Fibroblast of peridontal ligament (primary cell): ENCODE data around the gene ZFAND3.

Source experiments
- DNase-seq: peaks from one replicate; pipeline ENCODE4 v3.0.0-alpha.2; 2010; ENCODE audit errors: extremely low read depth

Gene ZFAND3

DNA sequence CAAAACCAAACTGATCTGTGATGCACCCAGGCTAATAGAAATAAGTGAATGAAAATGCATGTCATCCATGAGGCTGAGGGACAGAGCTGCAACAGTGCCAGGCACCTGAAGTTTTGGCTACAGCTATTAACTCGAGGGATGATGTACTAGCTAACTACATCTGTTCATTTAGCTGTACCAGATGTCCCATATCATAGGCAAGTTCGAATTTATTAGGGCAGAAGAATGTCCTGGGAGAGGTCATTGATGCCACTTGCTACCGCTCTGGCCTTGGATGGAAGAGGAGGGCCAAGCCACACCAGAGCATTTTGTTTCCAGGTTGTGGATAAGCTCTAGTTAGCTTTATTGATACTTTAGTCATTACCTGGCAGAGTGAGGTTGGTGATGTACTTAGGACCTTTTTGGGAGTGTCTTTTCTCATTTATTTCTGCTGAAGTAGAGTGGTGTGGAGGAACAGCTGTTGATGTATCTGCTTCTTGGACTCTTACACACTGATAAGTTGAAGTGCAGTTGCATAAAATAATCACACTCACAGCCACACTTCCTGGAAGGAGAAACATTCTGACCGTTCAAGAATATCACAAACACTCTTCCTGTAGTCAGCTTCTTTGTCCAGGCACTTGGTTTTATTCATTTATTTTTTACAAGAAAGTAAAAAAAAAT, 8.2 kb downstream of the ZFAND3 start:
- no peak for DNase-seq

DNA sequence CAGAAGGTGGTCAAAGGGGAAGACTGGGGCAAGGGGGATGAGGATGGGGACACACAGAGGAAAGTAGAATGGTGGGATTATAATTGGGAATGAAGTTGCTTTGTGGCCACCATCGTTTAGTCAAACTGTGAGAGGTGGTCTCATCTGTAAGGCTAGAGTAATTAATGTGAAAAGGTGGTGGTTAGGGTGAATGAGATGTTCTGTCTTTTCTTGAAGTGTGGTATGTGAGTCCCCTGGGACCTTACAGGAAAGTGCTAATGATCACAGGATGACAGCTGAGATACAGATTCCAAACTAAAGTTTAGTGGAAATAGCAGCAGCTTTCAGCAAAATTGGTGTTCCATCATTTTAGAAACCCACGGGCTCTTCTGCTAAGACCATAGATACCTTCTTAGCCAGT, 10.7 kb downstream of the ZFAND3 start:
- no peak for DNase-seq

DNA sequence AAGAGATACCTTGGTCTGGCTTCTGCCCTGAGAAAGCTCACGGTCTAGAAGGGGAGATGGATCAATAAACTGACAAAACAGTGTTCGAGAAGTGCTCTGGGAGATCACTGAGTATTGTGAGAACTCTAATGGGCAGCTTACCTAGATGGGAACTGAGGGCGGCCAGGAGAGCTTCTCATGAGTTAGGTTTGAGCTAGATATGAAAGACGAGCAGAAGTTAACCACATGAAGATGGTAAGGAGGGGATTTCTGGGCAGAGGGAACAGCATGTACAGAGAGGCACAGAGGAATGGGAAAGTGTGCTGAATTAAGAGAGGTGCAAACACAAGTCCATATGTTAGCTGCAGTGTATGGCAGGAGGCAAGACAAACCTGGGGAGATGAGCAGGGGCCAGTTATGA, 11.9 kb downstream of the ZFAND3 start:
- no peak for DNase-seq

DNA sequence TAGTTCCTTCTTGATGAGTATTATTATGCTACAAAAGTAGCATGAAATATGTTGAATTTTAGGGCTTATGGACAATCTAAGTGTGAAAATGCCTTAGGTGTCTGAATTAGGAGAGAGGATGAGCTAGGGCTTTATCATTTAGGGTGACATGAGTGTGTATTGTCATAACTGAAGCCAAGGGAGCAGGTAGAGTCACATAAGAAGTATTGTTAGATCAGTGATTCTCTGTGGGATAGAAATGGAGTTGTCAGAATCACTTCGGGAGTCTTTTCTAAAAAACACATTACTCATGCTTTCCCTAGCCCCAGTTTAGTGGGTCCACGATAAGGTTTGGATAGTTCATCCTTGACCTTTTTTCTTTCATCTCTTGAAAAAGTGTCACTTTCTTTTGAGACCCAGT, 16.4 kb downstream of the ZFAND3 start:
- no peak for DNase-seq

DNA sequence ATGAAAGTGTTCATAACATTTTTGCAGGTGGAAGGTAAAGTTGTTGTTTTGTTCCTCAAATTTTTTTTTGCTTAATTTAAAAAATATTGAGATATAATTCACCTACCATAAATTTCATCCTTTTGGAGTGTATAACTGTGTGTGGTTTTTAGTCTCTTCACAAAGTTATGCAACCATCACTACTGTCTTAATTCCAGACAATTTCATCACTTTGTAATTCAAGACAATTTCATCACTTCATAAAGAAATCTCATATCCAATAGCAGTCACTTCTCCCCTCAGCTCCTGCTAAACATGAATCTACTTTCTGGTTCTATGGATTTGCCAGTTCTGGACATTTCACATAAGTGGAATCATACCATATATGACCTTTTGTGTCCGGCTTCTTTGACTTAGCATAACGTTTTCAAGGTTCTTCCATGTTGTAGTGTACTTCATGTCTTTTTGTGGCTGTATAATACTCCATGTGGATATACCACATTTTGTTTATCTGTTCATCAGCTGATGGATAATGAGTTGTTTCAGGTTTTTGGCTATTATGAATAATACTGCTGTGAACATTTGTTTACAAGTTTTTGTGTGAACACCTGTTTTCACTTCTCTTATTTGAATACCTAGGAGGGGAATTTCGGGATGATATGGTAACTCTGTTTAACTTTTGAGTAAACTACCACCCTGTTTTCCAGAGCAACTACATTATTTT, 18.8 kb downstream of the ZFAND3 start:
- DNase-seq, result peak; percentile 74

DNA sequence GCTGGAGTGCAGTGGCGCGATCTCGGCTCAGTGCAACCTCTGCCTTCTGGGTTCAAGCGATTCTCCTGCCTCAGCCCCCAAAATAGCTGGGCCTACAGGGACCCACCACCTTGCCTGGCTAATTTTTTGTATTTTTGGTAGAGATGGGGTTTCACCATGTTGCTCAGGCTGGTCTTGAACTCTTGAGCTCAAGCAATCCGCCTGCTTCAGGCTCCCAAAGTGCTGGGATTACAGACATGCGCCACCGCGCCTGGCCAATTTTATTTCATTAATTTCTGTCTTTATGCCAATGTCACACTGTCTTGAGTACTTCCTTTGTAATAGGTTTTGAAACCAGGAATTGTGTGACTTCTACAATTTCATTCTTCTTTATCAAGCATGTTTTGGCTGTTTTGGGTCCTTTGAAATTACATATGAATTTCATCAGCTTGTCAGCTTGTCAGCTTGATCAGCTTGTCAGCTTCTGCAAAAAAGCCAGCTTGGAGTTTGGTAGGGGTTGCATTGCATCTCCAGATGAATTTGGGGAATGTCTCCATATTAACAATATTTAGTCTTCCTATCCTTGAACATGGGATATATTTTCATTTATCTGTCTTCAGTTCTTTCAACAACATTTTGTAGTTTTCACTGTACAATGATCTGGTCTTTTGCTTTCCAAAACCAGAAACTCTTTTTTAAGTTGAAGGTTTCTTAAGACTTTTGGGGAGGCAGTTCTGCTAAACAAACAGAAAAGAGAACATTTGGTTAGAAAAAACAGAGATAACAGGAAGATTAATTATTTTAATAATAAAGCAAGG, 20.8 kb downstream of the ZFAND3 start:
- no peak for DNase-seq

DNA sequence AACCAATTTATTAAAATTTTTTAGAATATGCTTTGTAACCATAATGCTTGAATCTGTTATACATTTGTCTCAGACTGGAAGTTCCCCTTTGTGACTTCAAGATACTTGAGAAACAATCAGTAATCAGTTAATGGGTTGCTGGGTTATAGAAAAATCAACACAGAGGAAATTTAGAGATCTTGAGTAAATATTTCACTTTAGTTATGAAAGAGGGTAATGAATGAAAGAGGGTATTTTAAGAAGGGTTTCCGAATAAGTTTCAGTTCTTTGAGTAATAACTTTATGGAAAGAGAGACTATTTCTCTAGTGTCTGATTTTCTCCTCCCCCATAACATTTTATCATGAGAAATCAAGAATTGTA, 21.4 kb downstream of the ZFAND3 start:
- DNase-seq, result no peak

DNA sequence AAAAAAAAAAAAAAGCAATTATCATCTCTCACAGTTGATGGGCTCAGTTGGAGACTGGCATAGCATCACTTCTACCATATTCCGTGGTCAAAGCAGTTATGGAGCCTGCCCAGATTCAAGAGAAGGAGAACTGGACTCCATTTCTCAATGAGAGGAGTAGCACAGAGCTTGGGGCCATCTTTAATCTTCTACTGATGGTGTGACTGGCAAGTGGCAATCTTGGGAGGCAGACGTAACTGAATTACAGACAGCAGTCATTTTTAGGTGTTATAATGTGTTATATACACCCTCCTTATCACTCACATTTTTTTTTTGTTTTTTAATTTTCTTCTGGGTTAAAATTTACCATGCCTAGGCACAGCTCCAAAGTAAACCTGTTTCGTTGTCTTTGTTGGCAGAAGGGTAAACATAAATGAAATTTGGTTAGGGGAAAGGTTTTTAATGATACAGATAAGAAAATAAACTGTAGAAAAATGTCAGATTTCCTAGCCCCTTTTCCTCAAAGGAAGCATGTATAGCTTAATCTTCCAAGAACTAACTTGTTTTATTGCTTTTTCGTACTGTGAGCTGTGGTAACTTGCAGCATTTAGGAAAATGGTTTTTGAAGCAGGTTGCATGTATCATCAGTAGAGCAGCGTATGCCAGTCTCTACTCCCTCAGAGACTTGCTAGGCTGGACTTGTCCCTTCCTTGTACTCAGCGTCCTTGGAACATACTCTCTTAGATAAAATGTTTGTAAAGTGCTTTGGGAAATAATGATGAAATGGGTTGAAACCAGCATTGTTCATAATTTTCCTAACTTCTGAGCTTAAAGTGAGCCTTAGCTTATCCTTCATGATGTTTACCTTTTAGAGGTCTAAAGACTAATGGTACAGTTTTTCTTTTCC, 25.7 kb downstream of the ZFAND3 start:
- no peak for DNase-seq

DNA sequence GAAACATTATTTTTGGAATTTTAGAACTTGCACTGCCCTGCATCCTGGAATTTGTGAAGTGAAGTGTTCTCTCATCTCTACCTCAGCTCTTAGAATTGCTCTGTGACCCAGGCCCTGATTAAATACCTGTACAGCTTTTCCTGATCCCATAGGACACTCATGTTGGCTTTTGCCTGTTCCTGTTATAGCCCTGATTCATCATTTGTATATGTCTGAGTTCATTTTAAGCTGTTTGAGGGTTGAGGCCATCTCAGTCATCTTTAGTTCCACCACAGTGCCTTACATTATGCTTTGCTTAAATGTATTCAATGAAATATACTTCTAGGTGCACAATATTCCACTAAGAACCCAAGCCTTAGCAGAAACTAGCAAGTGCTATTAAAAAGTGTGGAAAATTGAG, 26.4 kb downstream of the ZFAND3 start:
- no peak for DNase-seq

DNA sequence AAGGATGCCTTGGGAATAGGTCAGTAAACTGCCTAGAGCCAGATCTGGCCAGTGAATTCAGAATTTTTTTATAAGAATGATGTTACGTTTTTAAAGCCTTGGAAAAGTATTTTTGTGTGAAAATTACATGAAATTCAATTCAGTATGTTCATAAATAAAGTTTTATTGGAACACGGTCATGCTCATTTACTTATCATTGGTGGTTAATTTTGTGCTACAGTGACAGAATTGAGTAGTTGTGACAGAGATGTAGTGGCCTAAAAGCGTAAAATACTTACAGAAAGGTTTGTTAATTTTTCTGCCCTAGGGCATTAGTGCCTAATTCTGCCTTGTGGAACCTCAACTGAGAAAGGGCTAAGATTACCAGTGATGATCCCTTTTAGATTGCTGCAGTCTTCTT, 28.2 kb downstream of the ZFAND3 start:
- DNase-seq, result no peak

DNA sequence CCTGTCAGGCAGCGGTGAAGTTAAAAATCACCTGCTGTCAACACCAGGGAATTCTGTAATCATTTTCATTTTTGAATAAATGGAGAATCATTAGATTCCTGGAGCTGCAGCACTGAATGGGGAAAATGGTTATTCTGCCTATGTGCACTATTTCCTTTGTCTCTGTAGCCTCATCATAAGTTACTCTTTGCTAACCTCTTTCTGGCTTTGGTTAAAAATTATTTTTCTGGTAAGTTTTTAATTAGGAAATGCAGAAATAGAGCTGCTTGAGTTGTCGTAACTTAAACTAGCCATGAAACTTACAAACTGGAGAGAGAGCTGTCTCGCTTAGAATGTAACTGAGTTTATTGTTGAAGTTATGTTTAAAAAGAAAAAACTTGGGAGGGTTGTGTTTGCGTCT, 28.8 kb downstream of the ZFAND3 start:
- DNase-seq, result no peak

DNA sequence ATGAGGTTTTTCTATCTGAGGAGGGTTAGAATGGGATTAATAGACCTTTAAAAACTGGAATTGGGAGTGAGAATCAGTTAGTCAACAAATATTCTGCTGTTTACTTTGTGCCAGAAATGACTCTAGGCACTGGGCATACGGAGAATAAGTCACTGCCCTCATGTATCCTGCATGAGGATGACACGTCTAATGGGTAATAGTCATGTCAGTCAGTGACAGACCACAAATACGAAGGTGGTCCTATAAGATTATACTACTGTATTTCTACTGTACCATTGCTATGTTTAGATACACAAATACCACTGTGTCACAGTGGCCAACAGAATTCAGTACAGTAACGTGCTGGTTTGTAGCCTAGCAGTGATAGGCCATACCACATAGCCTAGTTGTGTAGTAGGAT, 30.7 kb downstream of the ZFAND3 start:
- no peak for DNase-seq

DNA sequence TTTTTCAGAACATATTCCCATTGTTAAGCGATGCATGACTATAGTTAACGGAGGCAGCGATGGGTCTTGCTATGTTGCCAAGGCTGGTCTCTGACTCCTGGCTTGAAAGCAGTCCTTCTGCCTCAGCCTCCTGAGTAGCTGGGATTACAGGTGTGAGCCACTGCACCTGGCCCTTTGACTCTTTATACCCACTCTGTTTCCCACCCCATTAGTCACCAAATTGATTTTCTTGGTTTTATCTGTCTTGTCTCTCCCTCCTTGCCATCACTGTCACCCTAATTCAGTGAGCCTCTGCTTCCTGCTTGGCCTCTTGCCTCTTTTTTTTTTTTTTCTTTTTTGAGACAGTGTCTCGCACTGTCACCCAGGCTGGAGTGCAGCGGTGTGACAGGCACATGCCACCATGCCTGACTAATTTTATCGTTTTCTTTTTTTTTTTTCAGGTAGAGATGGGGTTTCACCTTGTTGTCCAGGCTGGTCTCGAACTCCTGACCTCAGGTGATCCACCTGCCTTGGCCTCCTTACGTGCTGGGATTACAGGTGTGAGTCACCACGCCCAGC, 31.3 kb downstream of the ZFAND3 start:
- no peak for DNase-seq

DNA sequence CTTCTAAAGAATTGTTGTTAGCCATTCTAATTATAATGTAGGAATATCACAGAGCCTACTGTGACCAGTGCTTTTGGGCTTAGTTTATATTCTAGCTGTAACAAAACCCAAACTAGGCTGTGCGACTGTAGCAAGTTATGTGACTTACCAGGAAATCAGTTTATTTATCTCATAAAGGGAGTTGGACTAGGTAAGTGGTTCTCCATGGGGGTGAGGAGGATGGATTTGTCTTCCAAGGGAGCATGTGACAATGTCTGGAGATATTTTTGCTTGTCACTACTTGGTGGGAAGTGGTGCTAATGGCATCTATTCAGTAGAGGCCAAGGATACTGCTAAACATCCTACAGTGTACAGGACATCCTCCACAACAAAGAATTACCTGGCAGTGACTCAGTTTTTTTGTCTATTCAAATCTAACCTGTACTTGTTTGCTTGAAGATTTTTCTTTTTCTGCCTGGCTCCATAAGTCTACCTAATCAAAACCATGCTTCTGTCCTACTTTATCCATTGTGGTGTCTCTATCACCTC, 32.5 kb downstream of the ZFAND3 start:
- DNase-seq, result no peak

DNA sequence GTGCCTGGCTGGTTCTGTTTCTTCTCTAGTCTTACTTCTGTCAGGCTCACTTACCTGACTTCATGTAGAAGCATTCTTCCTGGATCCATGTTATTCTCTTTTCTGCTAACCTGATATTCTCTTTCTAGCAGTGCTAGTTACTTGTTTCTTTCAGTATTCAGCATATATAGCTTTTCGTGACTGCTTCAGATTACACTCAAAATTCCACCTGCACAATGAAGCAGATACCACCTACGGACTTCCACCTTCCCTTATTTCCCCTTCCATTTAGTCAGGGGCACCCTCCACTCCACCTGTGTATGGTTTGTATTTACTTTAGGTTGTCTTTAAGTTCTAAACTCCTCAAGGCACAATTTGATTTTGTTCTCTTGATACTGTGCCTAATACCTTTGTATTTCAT, 36.8 kb downstream of the ZFAND3 start:
- no peak for DNase-seq

DNA sequence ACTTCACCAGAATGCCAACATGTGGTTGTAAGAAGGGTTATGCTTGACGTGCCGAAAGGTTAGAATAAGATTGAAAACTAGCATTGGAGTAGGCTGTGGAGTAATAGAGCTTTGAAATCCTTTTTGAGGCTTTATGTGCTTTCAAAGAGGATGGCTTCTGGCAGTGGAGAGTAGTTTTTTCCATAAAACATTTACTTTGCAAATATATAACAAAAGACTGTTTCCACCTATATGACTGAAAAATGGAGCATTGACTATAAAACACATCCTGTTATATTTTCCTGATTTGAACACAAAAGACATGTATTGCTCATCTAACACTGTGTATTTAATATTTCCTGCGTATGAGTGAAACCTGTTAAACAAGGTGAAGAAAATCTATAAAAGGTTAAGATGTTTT, 38.8 kb downstream of the ZFAND3 start:
- no peak for DNase-seq

DNA sequence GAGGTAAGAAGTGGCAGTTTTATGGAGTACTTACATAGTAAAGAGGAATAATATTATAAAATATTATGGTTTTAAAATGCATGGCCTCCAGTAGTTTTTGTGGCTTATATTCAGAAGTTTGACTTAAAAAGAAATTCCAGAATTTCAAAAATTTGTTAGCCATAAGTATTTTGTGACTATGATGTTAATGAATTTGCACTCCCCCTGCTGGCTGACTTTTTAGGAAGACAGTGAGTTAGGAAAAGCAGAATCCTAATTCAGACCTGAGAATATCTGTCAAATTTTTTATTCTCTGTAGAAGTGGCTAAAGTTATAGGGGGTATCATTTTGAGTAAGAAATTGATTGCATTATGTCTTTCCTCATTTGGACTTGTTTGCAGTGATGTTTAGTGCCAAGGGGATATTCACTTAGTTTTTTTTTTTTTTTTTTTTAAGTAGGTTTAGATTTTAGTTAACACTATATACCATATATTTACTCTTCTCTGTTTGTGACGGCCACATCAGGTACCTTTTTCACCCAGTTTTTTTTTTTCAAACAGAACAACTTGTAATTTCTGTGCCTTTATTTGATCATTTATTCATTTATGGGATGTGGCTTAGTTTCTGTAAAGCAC, 40.8 kb downstream of the ZFAND3 start:
- DNase-seq, result peak; percentile 73

DNA sequence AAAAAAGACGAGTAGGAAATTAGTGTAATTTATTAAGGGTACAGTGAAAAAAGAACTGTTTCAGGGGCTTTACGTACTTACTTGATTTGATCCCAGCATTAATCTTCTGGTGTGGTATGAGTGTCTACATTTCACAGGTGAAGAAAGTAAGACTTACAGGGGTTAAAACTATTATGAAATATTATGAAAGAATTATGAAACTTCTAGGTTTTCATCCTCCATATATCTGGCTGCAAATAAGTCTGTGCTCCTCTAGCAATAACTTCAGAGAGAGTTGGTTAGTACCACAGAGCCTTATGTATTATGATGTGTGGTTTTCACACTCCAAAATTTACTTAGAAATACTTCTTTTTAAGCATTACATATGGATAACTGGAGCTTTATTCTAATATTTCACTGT, 41.9 kb downstream of the ZFAND3 start:
- DNase-seq, result no peak

DNA sequence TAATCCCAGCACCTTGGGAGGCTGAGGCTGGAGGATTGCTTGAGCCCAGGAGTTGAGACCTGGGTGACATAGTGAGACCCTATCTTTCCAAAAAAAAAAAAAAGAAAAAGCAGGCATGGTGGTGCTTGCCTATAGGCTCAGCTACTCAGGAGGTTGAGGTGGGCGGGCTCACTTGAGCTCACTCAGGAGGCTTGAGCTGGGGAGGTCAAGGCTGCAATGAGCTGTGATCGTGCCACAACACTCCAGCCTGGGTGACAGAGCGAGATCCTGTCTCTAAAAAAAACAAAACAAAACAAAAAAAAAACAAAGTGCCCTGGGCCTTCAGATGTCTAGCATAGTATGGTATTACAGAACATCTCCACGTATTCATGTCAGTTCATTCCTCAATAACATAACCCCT, 42.9 kb downstream of the ZFAND3 start:
- no peak for DNase-seq

DNA sequence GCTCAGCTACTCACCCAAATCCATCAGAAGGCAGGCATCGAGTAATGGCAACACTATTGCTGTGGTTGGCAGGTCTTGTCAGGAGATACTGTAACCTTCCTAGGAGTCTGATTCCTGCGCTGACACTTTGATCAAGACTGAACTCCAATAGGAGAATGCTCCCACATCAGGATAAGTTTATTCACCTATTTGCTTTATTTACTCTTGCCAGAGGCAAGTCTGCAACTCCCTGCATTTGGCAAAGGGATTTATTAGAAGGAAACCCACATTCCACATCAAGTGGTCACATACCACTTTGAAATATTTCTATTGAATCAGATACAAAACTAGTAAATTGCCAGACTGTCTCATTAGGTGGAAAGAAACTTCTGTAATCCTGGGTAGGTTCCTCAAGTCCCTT, 43.5 kb downstream of the ZFAND3 start:
- peak; percentile 37 for DNase-seq

DNA sequence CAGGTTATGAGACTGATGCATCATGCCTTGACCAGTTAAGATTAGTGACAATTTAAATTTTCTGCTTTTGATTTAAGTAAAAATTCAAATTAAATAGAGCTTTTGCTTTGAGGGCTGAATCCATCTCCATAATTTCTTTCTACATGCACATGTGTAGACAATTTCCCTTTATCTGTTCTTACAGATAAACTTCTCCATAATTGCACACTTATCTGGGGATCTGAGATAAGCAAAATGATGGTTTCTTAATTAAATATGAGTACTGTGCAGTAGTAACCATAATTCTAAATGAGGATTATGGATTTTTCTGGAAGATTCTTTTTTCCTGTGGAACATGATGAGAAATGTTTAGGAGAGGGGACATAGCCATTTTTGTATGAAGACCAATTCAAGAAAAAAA, 44.7 kb downstream of the ZFAND3 start:
- no peak for DNase-seq
